IPS-18a (cell line): ENCODE results near the gene VWA5A.
"Not testable (repeated sequence)": the region's sequence is repeated elsewhere in the genome, so short reads cannot be mapped to it uniquely, and the experiment has no call there.

Experiments used
- H3K27ac ChIP-seq: one replicate; pipeline ENCODE4 v1.5.1; 2013; ENCODE audit warnings: low read length
- H3K27me3 ChIP-seq: one replicate; pipeline ENCODE4 v1.6.1; 2013; ENCODE audit warnings: mild to moderate bottlenecking, low read length; ENCODE audit not compliant: control insufficient read depth, insufficient read depth
- H3K36me3 ChIP-seq: one replicate; pipeline ENCODE4 v1.6.1; 2013; ENCODE audit warnings: low read depth, low read length; ENCODE audit not compliant: control insufficient read depth
- H3K4me1 ChIP-seq: one replicate; pipeline ENCODE4 v1.6.1; 2013; ENCODE audit warnings: low read depth, low read length; ENCODE audit not compliant: control insufficient read depth
- H3K4me3 ChIP-seq: one replicate; pipeline ENCODE4 v1.5.1; 2013; ENCODE audit warnings: low read length
- H3K9ac ChIP-seq: one replicate; pipeline ENCODE4 v1.6.1; 2013; ENCODE audit warnings: mild to moderate bottlenecking, low read length, moderate library complexity
- H3K9me3 ChIP-seq: one replicate; pipeline ENCODE4 v1.6.1; 2013; ENCODE audit warnings: low read depth, low read length; ENCODE audit not compliant: control insufficient read depth

Gene VWA5A

DNA sequence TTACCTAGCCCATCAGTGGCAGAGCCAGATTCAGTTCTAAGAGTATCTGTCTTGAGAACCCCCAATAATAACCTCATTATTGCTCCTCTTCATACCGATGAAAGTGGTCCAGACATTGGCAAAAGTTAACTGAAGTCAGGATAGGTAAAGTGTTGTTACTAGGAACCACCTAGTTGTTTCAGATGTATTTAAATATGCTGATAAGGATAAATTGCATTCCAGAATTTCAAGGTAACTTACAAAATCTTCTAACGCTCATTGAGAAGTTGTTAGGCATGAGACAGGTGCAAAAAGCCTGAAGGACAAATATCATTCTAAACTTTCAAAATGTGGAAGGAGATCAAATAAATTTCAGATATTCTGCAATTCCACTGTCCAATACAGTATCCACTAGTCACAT is 27.8 kb downstream of the VWA5A start:
- Histone ChIP-seq H3K27me3 (no peaks in the 10 kb centered on the region), H3K36me3 (no peaks in the 10 kb centered on the region), H3K4me1 (peaks cover 7% of the 10 kb centered on the region), H3K27ac (no peak overlapping the region), H3K9me3 (peaks cover 5% of the 10 kb centered on the region), H3K9ac (no peak overlapping the region), H3K4me3 (no peak overlapping the region)

- Histone ChIP-seq H3K4me3 (no peak overlapping the region), H3K36me3 (no peaks in the 10 kb centered on the region), H3K27me3 (no peaks in the 10 kb centered on the region), H3K9me3 (no peaks in the 10 kb centered on the region), H3K27ac (no peak overlapping the region), H3K9ac (no peak overlapping the region), H3K4me1 (peaks cover 7% of the 10 kb centered on the region)
Measured at GRCh38 chr11:124147951-124148350, 32.7 kb downstream of the VWA5A start.

DNA sequence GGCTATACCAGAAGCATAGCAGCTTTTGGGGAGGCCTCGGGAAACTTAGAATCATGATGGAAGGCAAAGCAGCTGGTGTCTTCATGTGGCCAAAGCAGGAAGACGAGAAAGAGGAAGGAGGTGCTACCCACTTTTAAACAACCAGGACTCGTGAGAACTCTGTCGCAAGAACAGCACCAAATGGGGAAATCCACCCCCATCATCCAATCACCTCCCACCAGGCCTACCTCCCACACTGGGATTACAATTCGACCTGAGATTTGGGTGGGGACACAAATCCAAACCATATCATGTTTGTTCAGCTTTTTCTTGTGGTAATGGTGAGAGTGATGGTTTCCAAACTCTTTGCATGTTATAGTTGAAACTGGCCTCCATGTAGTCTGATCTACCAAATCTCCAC is 35.4 kb downstream of the VWA5A start:
- Histone ChIP-seq H3K9me3 (no peaks in the 10 kb centered on the region), H3K27ac (no peak overlapping the region), H3K9ac (no peak overlapping the region), H3K4me3 (no peak overlapping the region), H3K27me3 (no peaks in the 10 kb centered on the region), H3K4me1 (no peaks in the 10 kb centered on the region), H3K36me3 (no peaks in the 10 kb centered on the region)

DNA sequence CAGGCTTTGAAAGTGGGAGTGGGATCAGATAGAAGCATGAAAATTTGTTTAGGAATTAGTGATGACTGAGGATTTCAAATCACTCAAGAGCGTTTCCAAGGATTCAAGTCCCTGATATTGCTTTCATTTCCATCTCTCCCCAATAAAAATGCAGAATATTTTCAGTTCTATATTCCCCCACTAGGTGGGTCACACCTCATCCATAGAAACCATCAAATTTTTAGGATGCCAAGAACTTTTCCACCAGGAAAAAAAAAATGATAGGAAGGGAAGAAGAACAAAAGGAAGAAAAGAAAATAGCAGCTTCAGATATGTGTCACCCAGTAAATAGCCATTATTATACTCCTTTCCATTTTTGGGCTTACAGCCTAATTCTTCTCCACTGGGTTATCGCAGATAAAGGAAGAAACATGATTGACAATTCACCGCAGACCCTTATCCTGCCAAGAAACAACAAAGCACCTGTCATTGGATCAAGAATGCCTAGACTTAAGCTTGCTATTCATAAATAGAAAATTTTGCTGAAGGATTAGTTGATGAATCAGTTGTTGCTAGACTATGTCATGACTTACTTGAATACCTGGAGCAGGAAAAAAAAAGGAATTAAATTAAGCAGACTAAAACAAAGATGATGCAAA is 37.6 kb downstream of the VWA5A start:
- no peak overlapping the region for H3K27ac ChIP-seq
- no peaks in the 10 kb centered on the region for H3K4me1 ChIP-seq
- no peaks in the 10 kb centered on the region for H3K9me3 ChIP-seq
- H3K9ac ChIP-seq: no peak overlapping the region
- no peak overlapping the region for H3K4me3 ChIP-seq
- H3K36me3 ChIP-seq: no peaks in the 10 kb centered on the region
- no peaks in the 10 kb centered on the region for H3K27me3 ChIP-seq

- H3K27ac ChIP-seq: no peak overlapping the region
- no peaks in the 10 kb centered on the region for H3K27me3 ChIP-seq
- H3K4me3 ChIP-seq: no peak overlapping the region
- no peaks in the 10 kb centered on the region for H3K4me1 ChIP-seq
- no peak overlapping the region for H3K9ac ChIP-seq
- H3K36me3 ChIP-seq: no peaks in the 10 kb centered on the region
- no peaks in the 10 kb centered on the region for H3K9me3 ChIP-seq
Measured at GRCh38 chr11:124153821-124154220, 38.6 kb downstream of the VWA5A start.

DNA sequence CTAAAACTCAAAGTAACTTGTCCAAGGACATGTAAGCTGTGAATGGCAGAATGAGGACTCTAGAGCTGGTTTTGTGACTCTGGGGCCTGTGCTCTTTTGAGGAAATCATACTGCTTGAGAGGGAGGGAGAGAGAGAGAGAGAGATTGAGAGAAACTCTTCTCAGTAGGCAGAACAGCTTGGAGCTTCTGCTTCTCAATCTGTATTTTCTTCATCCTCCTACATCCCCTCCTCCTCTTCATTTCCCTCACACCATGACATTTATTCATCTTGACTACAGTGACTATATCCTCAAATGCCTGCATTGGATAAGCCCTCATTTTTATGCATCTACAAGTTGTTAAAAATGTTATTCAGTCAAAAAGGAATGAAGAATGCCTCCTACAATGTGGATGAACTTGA is 44.2 kb downstream of the VWA5A start:
- Histone ChIP-seq H3K36me3 (no peaks in the 10 kb centered on the region), H3K9ac (no peak overlapping the region), H3K4me3 (no peak overlapping the region), H3K27me3 (no peaks in the 10 kb centered on the region), H3K27ac (no peak overlapping the region), H3K4me1 (no peaks in the 10 kb centered on the region), H3K9me3 (no peaks in the 10 kb centered on the region)

- Histone ChIP-seq H3K4me1 (no peaks in the 10 kb centered on the region), H3K36me3 (no peaks in the 10 kb centered on the region), H3K4me3 (no peak overlapping the region), H3K9ac (no peak overlapping the region), H3K27ac (no peak overlapping the region), H3K9me3 (no peaks in the 10 kb centered on the region), H3K27me3 (peaks cover 4% of the 10 kb centered on the region)
Measured at GRCh38 chr11:124160986-124161385, 45.7 kb downstream of the VWA5A start.

GRCh38 chr11:124167826-124168231 is 52.6 kb downstream of the VWA5A start:
- H3K27me3 ChIP-seq: peaks cover 60% of the 10 kb centered on the region
- H3K4me3 ChIP-seq: no peak overlapping the region
- no peaks in the 10 kb centered on the region for H3K4me1 ChIP-seq
- no peaks in the 10 kb centered on the region for H3K9me3 ChIP-seq
- H3K9ac ChIP-seq: no peak overlapping the region
- no peaks in the 10 kb centered on the region for H3K36me3 ChIP-seq
- H3K27ac ChIP-seq: no peak overlapping the region

DNA sequence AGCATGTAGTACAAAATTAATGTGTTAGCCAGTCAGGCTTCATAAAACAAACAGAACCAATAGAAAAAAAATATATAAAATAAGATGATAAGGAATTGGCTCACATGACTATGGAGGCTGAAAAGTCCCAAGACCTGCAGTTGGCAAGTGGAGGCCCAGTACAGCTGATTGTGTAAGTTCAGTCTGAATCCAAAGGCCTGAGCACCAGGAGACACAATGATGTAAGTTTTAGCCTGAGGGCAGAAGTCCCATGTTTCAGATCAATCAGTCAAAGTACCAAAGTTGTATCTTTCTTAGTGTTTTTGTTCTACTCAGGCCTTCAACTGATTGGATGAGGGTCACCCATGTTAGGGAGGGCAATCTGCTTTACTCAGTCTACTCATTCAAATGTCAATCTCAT is 53.5 kb downstream of the VWA5A start:
- H3K36me3 ChIP-seq: no peaks in the 10 kb centered on the region
- H3K4me3 ChIP-seq: no peak overlapping the region
- no peak overlapping the region for H3K27ac ChIP-seq
- peaks cover 61% of the 10 kb centered on the region for H3K27me3 ChIP-seq
- no peaks in the 10 kb centered on the region for H3K9me3 ChIP-seq
- H3K4me1 ChIP-seq: no peaks in the 10 kb centered on the region
- H3K9ac ChIP-seq: no peak overlapping the region

DNA sequence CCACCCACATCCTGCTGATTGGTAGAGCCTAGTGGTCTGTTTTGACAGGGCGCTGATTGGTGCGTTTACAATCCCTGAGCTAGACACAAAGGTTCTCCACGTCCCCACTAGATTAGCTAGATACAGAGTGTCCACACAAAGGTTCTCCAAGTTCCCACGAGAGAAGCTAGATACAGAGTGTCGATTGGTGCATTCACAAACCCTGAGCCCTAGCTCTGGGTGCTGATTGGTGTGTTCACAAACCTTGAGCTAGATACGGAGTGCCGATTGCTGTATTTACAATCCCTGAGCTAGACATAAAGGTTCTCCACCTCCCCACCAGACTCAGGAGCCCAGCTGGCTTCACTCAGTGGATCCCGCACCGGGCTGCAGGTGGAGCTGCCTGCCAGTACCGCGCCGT is 55.1 kb downstream of the VWA5A start:
- not testable (repeated sequence) for H3K4me1 ChIP-seq, H3K36me3 ChIP-seq, H3K9ac ChIP-seq, H3K4me3 ChIP-seq, H3K9me3 ChIP-seq, H3K27ac ChIP-seq
- H3K27me3 ChIP-seq: peaks cover 66% of the 10 kb centered on the region

GRCh38 chr11:124170801-124171586 is 55.7 kb downstream of the VWA5A start:
- peaks cover 62% of the 10 kb centered on the region for H3K27me3 ChIP-seq

GRCh38 chr11:124172101-124172500 is 56.9 kb downstream of the VWA5A start:
- Histone ChIP-seq H3K9ac (no peak overlapping the region), H3K27ac (no peak overlapping the region), H3K4me3 (no peak overlapping the region), H3K9me3 (no peaks in the 10 kb centered on the region), H3K4me1 (peaks cover 7% of the 10 kb centered on the region), H3K27me3 (peaks cover 51% of the 10 kb centered on the region), H3K36me3 (no peaks in the 10 kb centered on the region)

More at GRCh38 chr11:124170801-124171586, 55.7 kb downstream of the VWA5A start:
- Histone ChIP-seq H3K9ac (no peak overlapping the region), H3K9me3 (no peaks in the 10 kb centered on the region), H3K4me3 (no peak overlapping the region), H3K36me3 (no peaks in the 10 kb centered on the region), H3K27ac (no peak overlapping the region), H3K4me1 (peaks cover 7% of the 10 kb centered on the region)
